DMS53 treated with DMSO at 0.1 percent for 48 hours (cell line): ENCODE measurements around the gene KPNB1.

Experiments
- DNase-seq: peaks from one replicate; lab custom pipeline; 2025; ENCODE audit not compliant: unreplicated experiment; lab: John Stamatoyannopoulos, UW

The KPNB1 gene

GRCh38 chr17:47728214-47728877 is 78.6 kb downstream of the KPNB1 start:
- no peak for DNase-seq

- DNase-seq = no peak
These were observed 79.8 kb downstream of the KPNB1 start for GRCh38 chr17:47729476-47729875.

- DNase-seq = no peak
These were observed 81.0 kb downstream of the KPNB1 start for GRCh38 chr17:47730681-47731080.

- no peak for DNase-seq
These were observed 81.7 kb downstream of the KPNB1 start for GRCh38 chr17:47731396-47731795.

GRCh38 chr17:47732399-47733046 is 82.8 kb downstream of the KPNB1 start:
- no peak for DNase-seq

GRCh38 chr17:47733047-47733673 is 83.4 kb downstream of the KPNB1 start, which contains the start of gene TBX21:
Gene TBX21 (plus strand): TSS chr17:47733236. CDS start chr17:47733455, 219 bp downstream.
- peak; percentile 54 for DNase-seq

GRCh38 chr17:47733674-47734410 is 84.1 kb downstream of the KPNB1 start:
- DNase-seq = no peak

- DNase-seq = no peak
These were observed 85.4 kb downstream of the KPNB1 start for GRCh38 chr17:47735139-47735464.
